IPS-18c (cell line): Measurements from ENCODE around the gene UCKL1.

ENCODE experiments used
- H3K4me3 ChIP-seq: 2 replicates; pipeline ENCODE4 v1.7.0; 2013; ENCODE audit warnings: low read depth, mild to moderate bottlenecking, low read length, moderate library complexity; ENCODE audit not compliant: insufficient read depth
- H3K9me3 ChIP-seq: one replicate; pipeline ENCODE4 v1.6.1; 2013; ENCODE audit warnings: mild to moderate bottlenecking, low read length, moderate library complexity; ENCODE audit not compliant: control insufficient read depth, insufficient read depth

Gene UCKL1

GRCh38 chr20:63951398-63952209, 4.6 kb downstream of the UCKL1 start:
- H3K4me3 ChIP-seq: no peak overlapping the region

GRCh38 chr20:63950701-63951397, 5.4 kb downstream of the UCKL1 start:
- no peak overlapping the region for H3K4me3 ChIP-seq

More at GRCh38 chr20:63951398-63952209, 4.6 kb downstream of the UCKL1 start:
- H3K9me3 ChIP-seq: no peaks in the 10 kb centered on the region

GRCh38 chr20:63947638-63948456, 8.4 kb downstream of the UCKL1 start:
- no peak overlapping the region for H3K4me3 ChIP-seq
- H3K9me3 ChIP-seq: no peaks in the 10 kb centered on the region

More at GRCh38 chr20:63950701-63951397, 5.4 kb downstream of the UCKL1 start:
- H3K9me3 ChIP-seq: no peaks in the 10 kb centered on the region

- Histone ChIP-seq H3K4me3 (no peak overlapping the region), H3K9me3 (no peaks in the 10 kb centered on the region)
Measured at GRCh38 chr20:63946986-63947637, 9.1 kb downstream of the UCKL1 start.

- no peak overlapping the region for H3K4me3 ChIP-seq
- no peaks in the 10 kb centered on the region for H3K9me3 ChIP-seq
Measured at GRCh38 chr20:63945921-63946920, 10.0 kb downstream of the UCKL1 start.

GRCh38 chr20:63945031-63945658, 11.1 kb downstream of the UCKL1 start:
- H3K4me3 ChIP-seq: no peak overlapping the region
- no peaks in the 10 kb centered on the region for H3K9me3 ChIP-seq

GRCh38 chr20:63944078-63944941, 11.9 kb downstream of the UCKL1 start:
- H3K9me3 ChIP-seq: no peaks in the 10 kb centered on the region
- H3K4me3 ChIP-seq: no peak overlapping the region; the same call in 1 of the 2 replicates

- H3K9me3 ChIP-seq: no peaks in the 10 kb centered on the region
- H3K4me3 ChIP-seq: no peak overlapping the region; the same call in 1 of the 2 replicates
Measured at GRCh38 chr20:63943808-63944077, 12.5 kb downstream of the UCKL1 start.

GRCh38 chr20:63942969-63943807, 13.0 kb downstream of the UCKL1 start:
- no peaks in the 10 kb centered on the region for H3K9me3 ChIP-seq
- H3K4me3 ChIP-seq: no peak overlapping the region

GRCh38 chr20:63942250-63942951, 13.8 kb downstream of the UCKL1 start:
- H3K4me3 ChIP-seq: 0 out of 2 replicates have a peak overlapping the region, but pooled peaks have one; percentile 25
- no peaks in the 10 kb centered on the region for H3K9me3 ChIP-seq

GRCh38 chr20:63941282-63942081, 14.7 kb downstream of the UCKL1 start:
- H3K9me3 ChIP-seq: no peaks in the 10 kb centered on the region
- H3K4me3 ChIP-seq: peak overlapping the region; percentile 55

GRCh38 chr20:63940472-63941266, 15.5 kb downstream of the UCKL1 start:
- Histone ChIP-seq H3K9me3 (no peaks in the 10 kb centered on the region), H3K4me3 (peak overlapping the region; percentile 55)
